GM23338 (cell line): ENCODE data around the gene MAP2K6. TPM values are rescaled to one million over a fixed set of nuclear protein-coding genes. Genes with fewer than 3 reads are reported as not detected.

Experiments
- ATAC-seq: fragments of 200-7000 bp; cut with Tn5 transposase; 3 replicates; pipeline ENCODE4 v1.9.1; 2020
- DNase-seq: peaks from one replicate; pipeline ENCODE4 v3.0.0-alpha.2; 2015; ENCODE audit warnings: low spot score
- H2AFZ ChIP-seq: fragments of 200-600 bp; sonication (generic); 2 replicates; pipeline ENCODE4 v1.8.0; 2016; ENCODE audit warnings: antibody characterized with exemption, mild to moderate bottlenecking, moderate library complexity
- H3F3A ChIP-seq: fragments of 200-600 bp; sonication (generic); replicated peaks from 2 replicates; pipeline ENCODE4 v1.8.0; 2017; ENCODE audit warnings: antibody characterized with exemption, mixed run types, low read depth
- H3K27ac ChIP-seq: fragments of 200-600 bp; sonication (generic); 2 replicates; pipeline ENCODE4 v1.6.1; 2016; ENCODE audit warnings: low read depth
- H3K27me3 ChIP-seq: fragments of 200-600 bp; sonication (generic); 2 replicates; pipeline ENCODE4 v1.8.0; 2016; ENCODE audit warnings: mild to moderate bottlenecking, mixed run types, moderate library complexity; ENCODE audit not compliant: insufficient read depth
- H3K36me3 ChIP-seq: fragments of 200-600 bp; sonication (generic); 2 replicates; pipeline ENCODE4 v1.8.0; 2016; ENCODE audit warnings: mild to moderate bottlenecking; ENCODE audit not compliant: insufficient read depth
- H3K4me1 ChIP-seq: fragments of 200-600 bp; sonication (generic); 2 replicates; pipeline ENCODE4 v1.8.0; 2016; ENCODE audit warnings: mild to moderate bottlenecking, moderate library complexity; ENCODE audit not compliant: insufficient read depth
- H3K4me2 ChIP-seq: fragments of 200-600 bp; sonication (generic); 2 replicates; pipeline ENCODE4 v1.7.1; 2017; ENCODE audit warnings: mixed run types
- H3K4me3 ChIP-seq: fragments of 200-600 bp; sonication (generic); 2 replicates; pipeline ENCODE4 v1.6.1; 2016; ENCODE audit warnings: mixed run types
- H3K79me2 ChIP-seq: fragments of 200-600 bp; sonication (generic); replicated peaks from 2 replicates; pipeline ENCODE4 v1.8.0; 2017; ENCODE audit warnings: mild to moderate bottlenecking; ENCODE audit not compliant: insufficient read depth
- H3K9me2 ChIP-seq: fragments of 200-600 bp; sonication (generic); 2 replicates; pipeline ENCODE4 v1.8.0; 2017; ENCODE audit not compliant: insufficient read depth
- H4K20me1 ChIP-seq: fragments of 200-600 bp; sonication (generic); replicated peaks from 2 replicates; pipeline ENCODE4 v1.8.0; 2017; ENCODE audit warnings: mild to moderate bottlenecking; ENCODE audit not compliant: insufficient read depth
- H3K27ac Mint-ChIP-seq: 2 replicates; pipeline ENCODE4 v1.8.0; 2020; ENCODE audit warnings: inconsistent platforms, mild to moderate bottlenecking, moderate library complexity, mixed read lengths
- H3K27me3 Mint-ChIP-seq: 3 replicates; pipeline ENCODE4 v1.8.0; 2022; ENCODE audit warnings: low read depth, mild to moderate bottlenecking, moderate library complexity, mixed read lengths, inconsistent platforms; ENCODE audit not compliant: insufficient read depth, poor library complexity
- H3K36me3 Mint-ChIP-seq: 3 replicates; pipeline ENCODE4 v1.8.0; 2021; ENCODE audit warnings: low read depth, mild to moderate bottlenecking, inconsistent platforms, moderate library complexity, mixed read lengths
- H3K4me1 Mint-ChIP-seq: 3 replicates; pipeline ENCODE4 v1.8.0; 2020; ENCODE audit warnings: mild to moderate bottlenecking, inconsistent platforms, mixed read lengths
- H3K4me3 Mint-ChIP-seq: 3 replicates; pipeline ENCODE4 v1.8.0; 2021; ENCODE audit warnings: moderate library complexity, mild to moderate bottlenecking, inconsistent platforms, mixed read lengths
- H3K9me3 Mint-ChIP-seq: 3 replicates; pipeline ENCODE4 v1.8.0; 2020; ENCODE audit warnings: moderate library complexity, mild to moderate bottlenecking, inconsistent platforms, mixed read lengths
- CREB1 ChIP-seq: fragments of 250-450 bp; sonication (Bioruptor Pico); IDR thresholded peaks from 2 replicates; pipeline ENCODE4 v1.5.0; 2020; ENCODE audit warnings: low read depth, mild to moderate bottlenecking, moderate library complexity
- EZH2phosphoT487 ChIP-seq: fragments of 200-600 bp; sonication (generic); IDR thresholded peaks from one replicate; pipeline ENCODE4 v1.8.1; 2018; ENCODE audit warnings: antibody characterized with exemption; ENCODE audit not compliant: unreplicated experiment
- JUNB ChIP-seq: IDR thresholded peaks from one replicate; pipeline ENCODE4 v1.6.1; 2016; ENCODE audit warnings: antibody characterized with exemption; ENCODE audit not compliant: unreplicated experiment
- NANOG ChIP-seq: IDR thresholded peaks from 2 replicates; pipeline ENCODE4 v1.6.1; 2016; ENCODE audit warnings: antibody characterized with exemption, borderline replicate concordance
- POLR2AphosphoS5 ChIP-seq: IDR thresholded peaks from 2 replicates; pipeline ENCODE4 v1.6.1; 2016; ENCODE audit warnings: antibody characterized with exemption, low read depth
- REST ChIP-seq: IDR thresholded peaks from one replicate; pipeline ENCODE4 v1.6.1; 2018; ENCODE audit warnings: antibody characterized with exemption; ENCODE audit not compliant: unreplicated experiment
- ZNF114 ChIP-seq: fragments of 250-450 bp; sonication (Bioruptor Pico); IDR thresholded peaks from 2 replicates; pipeline ENCODE4 v1.5.0; 2020; ENCODE audit warnings: mild to moderate bottlenecking, moderate library complexity
- ZNF331 ChIP-seq: fragments of 250-450 bp; sonication (Bioruptor Pico); IDR thresholded peaks from 2 replicates; pipeline ENCODE4 v1.5.0; 2020; ENCODE audit warnings: low read depth, mild to moderate bottlenecking, moderate library complexity
- polyA plus RNA-seq: library from polyadenylated mRNA; unstranded; fragments of >200 nt; fragmentation: Nextera tagmentation; extraction: Ambion mirVana; gene quantifications from 2 replicates; pipeline ENCODE4 v1.2.1, GENCODE V29; 2016
- total RNA-seq: library from RNA; depleted of rRNA; stranded (reverse); fragments of >200 nt; shearing (Covaris generic); gene quantifications from 2 replicates; pipeline ENCODE4 v1.2.3, GENCODE V29; 2014
- TF ChIP-seq, protein P1 (sequence below), 2 experiments: fragments of 200-600 bp in 1 of 2; sonication (generic) in 1 of 2; conservative IDR thresholded peaks; 2 replicates each; pipeline versions ENCODE4 v1.5.1 to v1.6.1; 2016 to 2017; ENCODE audit warnings: antibody characterized with exemption in 2 of 2, low read depth in 2 of 2, mild to moderate bottlenecking in 2 of 2, moderate library complexity in 1 of 2

MAP2K6 gene
- total and polyA plus RNA-seq, 2 experiments from 2014 or later: 26.3 to 31.1 TPM

GRCh38 chr17:69404399-69404798 is 10.1 kb upstream of the MAP2K6 start (continued):
- TF ChIP-seq, protein P1, sequence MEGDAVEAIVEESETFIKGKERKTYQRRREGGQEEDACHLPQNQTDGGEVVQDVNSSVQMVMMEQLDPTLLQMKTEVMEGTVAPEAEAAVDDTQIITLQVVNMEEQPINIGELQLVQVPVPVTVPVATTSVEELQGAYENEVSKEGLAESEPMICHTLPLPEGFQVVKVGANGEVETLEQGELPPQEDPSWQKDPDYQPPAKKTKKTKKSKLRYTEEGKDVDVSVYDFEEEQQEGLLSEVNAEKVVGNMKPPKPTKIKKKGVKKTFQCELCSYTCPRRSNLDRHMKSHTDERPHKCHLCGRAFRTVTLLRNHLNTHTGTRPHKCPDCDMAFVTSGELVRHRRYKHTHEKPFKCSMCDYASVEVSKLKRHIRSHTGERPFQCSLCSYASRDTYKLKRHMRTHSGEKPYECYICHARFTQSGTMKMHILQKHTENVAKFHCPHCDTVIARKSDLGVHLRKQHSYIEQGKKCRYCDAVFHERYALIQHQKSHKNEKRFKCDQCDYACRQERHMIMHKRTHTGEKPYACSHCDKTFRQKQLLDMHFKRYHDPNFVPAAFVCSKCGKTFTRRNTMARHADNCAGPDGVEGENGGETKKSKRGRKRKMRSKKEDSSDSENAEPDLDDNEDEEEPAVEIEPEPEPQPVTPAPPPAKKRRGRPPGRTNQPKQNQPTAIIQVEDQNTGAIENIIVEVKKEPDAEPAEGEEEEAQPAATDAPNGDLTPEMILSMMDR (conservative IDR thresholded peaks at IDR 0.05; ENCODE audit: low read depth in 2 of 2): no peak
- no peak for TF ChIP-seq NANOG
- no peak for TF ChIP-seq POLR2AphosphoS5
- TF ChIP-seq REST: no peak
- TF ChIP-seq ZNF331 (CRISPR knock-in tag): no peak
- TF ChIP-seq CREB1 (CRISPR knock-in tag): no peak

- H3K4me2 ChIP-seq: no peak overlapping the region
- Mint-ChIP-seq H3K4me3 (no peak overlapping the region), H3K9me3 (peaks cover 10% of the 10 kb centered on the region; the same call in 2 of the 3 replicates), H3K4me1 (no peaks in the 10 kb centered on the region), H3K27ac (no peak overlapping the region), H3K36me3 (peaks cover 3% of the 10 kb centered on the region; the same call in 1 of the 3 replicates), H3K27me3 (peaks cover 4% of the 10 kb centered on the region)
- TF ChIP-seq ZNF114 (CRISPR knock-in tag) (no peak), EZH2phosphoT487 (no peak)
- no peak overlapping the region for H2AFZ ChIP-seq
- H3K9me2 ChIP-seq: no peaks in the 10 kb centered on the region
- H3K4me1 ChIP-seq: no peaks in the 10 kb centered on the region
- no peaks in the 10 kb centered on the region for H3F3A ChIP-seq
- no peaks in the 10 kb centered on the region for H3K36me3 ChIP-seq
- H3K27ac ChIP-seq: no peak overlapping the region
- H3K79me2 ChIP-seq: no peaks in the 10 kb centered on the region
- ATAC-seq (no peak), DNase-seq (no peak)
- no peaks in the 10 kb centered on the region for H3K27me3 ChIP-seq
- no peak overlapping the region for H3K4me3 ChIP-seq
- no peaks in the 10 kb centered on the region for H4K20me1 ChIP-seq
Measured at GRCh38 chr17:69405096-69405495, 9.4 kb upstream of the MAP2K6 start.

DNA sequence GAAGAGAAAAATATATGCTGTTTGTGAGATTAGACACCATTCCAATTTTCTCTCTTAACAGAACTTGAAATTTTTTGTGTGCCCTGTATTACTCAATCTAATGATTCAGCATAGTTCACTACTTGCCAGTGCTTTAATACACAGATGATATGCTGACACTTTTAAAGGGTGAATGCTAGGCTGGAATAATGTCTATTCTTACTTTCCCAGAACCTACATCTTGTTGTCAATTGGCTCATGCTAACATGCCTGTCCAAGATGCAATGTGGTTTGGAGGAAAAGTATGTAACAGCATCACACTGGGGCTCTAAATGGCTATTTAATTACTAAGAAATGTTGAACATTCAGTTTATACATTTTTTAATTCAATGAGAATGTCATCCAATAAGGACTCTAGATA is 7.6 kb upstream of the MAP2K6 start:
- Histone ChIP-seq H3K27me3 (no peaks in the 10 kb centered on the region), H4K20me1 (no peaks in the 10 kb centered on the region), H3K4me3 (no peak overlapping the region), H3K27ac (no peak overlapping the region), H3K79me2 (no peaks in the 10 kb centered on the region), H3F3A (no peaks in the 10 kb centered on the region), H2AFZ (no peak overlapping the region), H3K4me2 (no peak overlapping the region), H3K9me2 (no peaks in the 10 kb centered on the region), H3K36me3 (no peaks in the 10 kb centered on the region), H3K4me1 (peaks cover 3% of the 10 kb centered on the region; the same call in 1 of the 2 replicates)
- peaks cover 4% of the 10 kb centered on the region for H3K27me3 Mint-ChIP-seq
- H3K4me3 Mint-ChIP-seq: no peak overlapping the region
- ATAC-seq: no peak
- H3K36me3 Mint-ChIP-seq: no peaks in the 10 kb centered on the region
- H3K27ac Mint-ChIP-seq: no peak overlapping the region
- no peaks in the 10 kb centered on the region for H3K9me3 Mint-ChIP-seq
- peaks cover 3% of the 10 kb centered on the region for H3K4me1 Mint-ChIP-seq
- DNase-seq: no peak
- TF ChIP-seq ZNF331 (CRISPR knock-in tag): no peak
- TF ChIP-seq JUNB: no peak
- no peak for TF ChIP-seq EZH2phosphoT487
- TF ChIP-seq REST: no peak
- no peak for TF ChIP-seq POLR2AphosphoS5
